K562 (cell line): Measurements from ENCODE around the gene THSD8. TPM values are rescaled to one million over a fixed set of nuclear protein-coding genes. Genes with fewer than 3 reads are reported as not detected.
A peak's percentile ranks its signal among the peaks of the same experiment; 100 is the strongest.

Source experiments
- CHD1 ChIP-seq: fragments of 200-600 bp; sonication (generic); IDR thresholded peaks from one replicate; pipeline ENCODE4 v1.6.1; 2012; ENCODE audit warnings: mild to moderate bottlenecking, moderate library complexity, low read length, inconsistent platforms
- DMBX1 ChIP-seq: fragments of 250-450 bp; sonication (Bioruptor Pico); IDR thresholded peaks from 2 replicates; pipeline ENCODE4 v1.8.0; 2022; ENCODE audit warnings: inconsistent platforms, mild to moderate bottlenecking, moderate library complexity, borderline replicate concordance
- EHMT2 ChIP-seq: fragments of 450-650 bp; IDR thresholded peaks from 2 replicates; pipeline ENCODE4 v1.6.1; 2018; ENCODE audit warnings: antibody characterized with exemption
- FOXM1 ChIP-seq, 2 experiments: fragments of 450-650 bp in 1 of 2; sonication (generic) in 1 of 2; formaldehyde crosslinking in 1 of 2; IDR thresholded peaks; 2 replicates each; pipeline versions ENCODE4 v1.6.1 to v1.9.0; 2017 to 2022; ENCODE audit warnings: low read depth in 2 of 2, mild to moderate bottlenecking in 2 of 2, missing genetic modification reagents in 1 of 2, moderate library complexity in 1 of 2
- FUS ChIP-seq: fragments of 200-400 bp; formaldehyde crosslinking; optimal IDR thresholded peaks from 2 replicates; pipeline ENCODE3; 2017; ENCODE audit warnings: low read depth, low read length
- JUND ChIP-seq, 2 experiments: IDR thresholded peaks; 2 replicates in 1 of 2; 3 replicates in 1 of 2; pipeline ENCODE4 v1.6.1; 2011; ENCODE audit warnings: borderline replicate concordance in 2 of 2, low read depth in 2 of 2, low read length in 2 of 2, improper control_type of control experiment in 1 of 2, missing biosample characterization in 1 of 2, missing genetic modification characterization in 1 of 2, missing genetic modification reagents in 1 of 2
- MAFK ChIP-seq: IDR thresholded peaks from 2 replicates; pipeline ENCODE4 v1.6.1; 2011; ENCODE audit warnings: low read length, improper control_type of control experiment
- SIRT6 ChIP-seq: IDR thresholded peaks from one replicate; pipeline ENCODE4 v1.6.1; 2012; ENCODE audit warnings: low read depth, mild to moderate bottlenecking, control low read depth, inconsistent platforms, low read length, moderate library complexity
- SMARCA4 ChIP-seq: fragments of 450-650 bp; IDR thresholded peaks from 2 replicates; pipeline ENCODE4 v1.6.1; 2016
- SMARCE1 ChIP-seq: fragments of 450-650 bp; IDR thresholded peaks from 2 replicates; pipeline ENCODE4 v1.7.1; 2016; ENCODE audit warnings: mild to moderate bottlenecking
- ZNF347 ChIP-seq: fragments of 450-650 bp; formaldehyde crosslinking; IDR thresholded peaks from 2 replicates; pipeline ENCODE4 v1.4.0; 2020; ENCODE audit warnings: low read depth, mild to moderate bottlenecking, moderate library complexity
- polyA plus RNA-seq, 8 experiments: library from polyadenylated mRNA; depleted of rRNA in 4 of 8; stranded (reverse) in 5 of 8; unstranded in 3 of 8; fragments of >200 nt; fragmentation: Nextera tagmentation in 2 of 8; fragmentation: Illumina TruSeq in 1 of 8; extraction: Ambion mirVana in 2 of 8; extraction: Trizol in 1 of 8; gene quantifications; 2 replicates each; pipeline versions ENCODE4 v1.2.1 to v1.2.3, GENCODE V29; 2011 to 2014; ENCODE audit warnings: inconsistent platforms in 1 of 8, missing spikeins in 1 of 8
- total RNA-seq, 7 experiments: library from RNA; depleted of rRNA in 6 of 7; stranded (reverse); fragments of >200 nt in 6 of 7; fragmentation: Illumina TruSeq in 2 of 7; extraction: Trizol in 2 of 7; gene quantifications; 2 replicates each; pipeline versions ENCODE4 v1.2.1 to v1.2.3, GENCODE V29; 2011 to 2021; ENCODE audit warnings: low replicate concordance in 1 of 7
- TF ChIP-seq, protein P1 (sequence below): sonication (generic); formaldehyde crosslinking; IDR thresholded peaks from 2 replicates; pipeline ENCODE4 v1.8.0; 2022; ENCODE audit warnings: missing genetic modification reagents, mild to moderate bottlenecking, borderline replicate concordance
- TF ChIP-seq, protein P2 (sequence below): fragments of 250-450 bp; sonication (Bioruptor Pico); IDR thresholded peaks from 2 replicates; pipeline ENCODE4 v1.8.0; 2021; ENCODE audit warnings: mild to moderate bottlenecking, moderate library complexity
- TF ChIP-seq, protein P3 (sequence below): fragments of 250-450 bp; sonication (Bioruptor Pico); IDR thresholded peaks from 2 replicates; pipeline ENCODE4 v1.8.0; 2022; ENCODE audit warnings: moderate library complexity, mild to moderate bottlenecking, inconsistent platforms
- TF ChIP-seq, protein P4 (sequence below): fragments of 450-650 bp; formaldehyde crosslinking; IDR thresholded peaks from 2 replicates; pipeline ENCODE4 v1.4.0; 2020; ENCODE audit warnings: mild to moderate bottlenecking, mixed read lengths
- TF ChIP-seq, protein P5 (sequence below): fragments of 450-650 bp; IDR thresholded peaks from 2 replicates; pipeline ENCODE4 v1.6.1; 2016; ENCODE audit warnings: antibody characterized with exemption

Gene THSD8
- total and polyA plus RNA-seq, 9 of the 15 experiments (the other 6 are each of a cell fraction or from before 2014, with no cell fraction given) = 8.4 to 42.4 (median 19.9) TPM; not detected in 2

DNA sequence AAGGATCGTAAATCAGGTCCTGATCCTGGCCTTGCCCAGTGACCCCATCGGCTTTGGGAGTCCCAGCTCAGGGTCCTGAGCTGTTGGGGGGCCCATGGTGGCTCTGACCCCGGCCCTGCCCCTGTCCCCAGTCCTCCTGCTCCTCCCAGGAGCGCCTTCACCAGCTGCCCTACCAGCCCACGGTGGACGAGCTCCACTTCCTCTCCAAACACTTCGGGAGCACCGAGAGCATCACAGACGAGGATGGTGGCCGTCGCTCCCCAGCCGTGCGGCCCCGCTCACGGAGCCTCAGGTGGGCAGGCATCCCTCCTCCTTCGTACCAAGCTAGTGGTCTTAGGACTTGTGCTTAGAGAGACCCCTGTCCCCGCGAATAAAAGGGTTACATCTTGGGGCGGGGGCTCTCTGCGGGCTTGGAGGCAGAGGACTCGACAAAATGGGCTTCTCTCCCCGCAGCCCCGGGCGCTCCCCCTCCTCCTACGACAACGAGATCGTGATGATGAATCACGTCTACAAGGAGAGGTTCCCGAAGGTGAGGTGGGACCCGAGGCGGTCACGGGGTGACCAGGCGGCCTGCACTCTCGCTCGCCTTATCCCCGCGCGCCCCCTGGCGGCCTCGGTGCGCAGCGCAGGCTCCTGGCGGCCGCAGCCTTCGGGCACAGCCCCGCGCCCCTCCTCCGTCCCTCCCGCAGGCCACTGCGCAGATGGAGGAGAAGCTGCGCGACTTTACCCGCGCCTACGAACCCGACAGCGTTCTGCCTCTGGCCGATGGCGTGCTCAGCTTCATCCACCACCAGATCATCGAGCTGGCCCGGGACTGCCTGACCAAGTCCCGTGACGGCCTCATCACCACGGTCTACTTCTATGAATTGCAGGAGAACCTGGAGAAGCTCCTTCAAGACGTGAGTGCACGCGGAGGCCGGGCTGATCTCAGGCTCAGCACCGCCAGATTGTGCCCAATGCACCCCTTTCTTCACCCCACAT is 45.6 kb downstream of the THSD8 start (continued):
- TF ChIP-seq, protein P1, sequence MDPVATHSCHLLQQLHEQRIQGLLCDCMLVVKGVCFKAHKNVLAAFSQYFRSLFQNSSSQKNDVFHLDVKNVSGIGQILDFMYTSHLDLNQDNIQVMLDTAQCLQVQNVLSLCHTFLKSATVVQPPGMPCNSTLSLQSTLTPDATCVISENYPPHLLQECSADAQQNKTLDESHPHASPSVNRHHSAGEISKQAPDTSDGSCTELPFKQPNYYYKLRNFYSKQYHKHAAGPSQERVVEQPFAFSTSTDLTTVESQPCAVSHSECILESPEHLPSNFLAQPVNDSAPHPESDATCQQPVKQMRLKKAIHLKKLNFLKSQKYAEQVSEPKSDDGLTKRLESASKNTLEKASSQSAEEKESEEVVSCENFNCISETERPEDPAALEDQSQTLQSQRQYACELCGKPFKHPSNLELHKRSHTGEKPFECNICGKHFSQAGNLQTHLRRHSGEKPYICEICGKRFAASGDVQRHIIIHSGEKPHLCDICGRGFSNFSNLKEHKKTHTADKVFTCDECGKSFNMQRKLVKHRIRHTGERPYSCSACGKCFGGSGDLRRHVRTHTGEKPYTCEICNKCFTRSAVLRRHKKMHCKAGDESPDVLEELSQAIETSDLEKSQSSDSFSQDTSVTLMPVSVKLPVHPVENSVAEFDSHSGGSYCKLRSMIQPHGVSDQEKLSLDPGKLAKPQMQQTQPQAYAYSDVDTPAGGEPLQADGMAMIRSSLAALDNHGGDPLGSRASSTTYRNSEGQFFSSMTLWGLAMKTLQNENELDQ (CRISPR knock-in tag) = no peak
- TF ChIP-seq CHD1 (no peak), SMARCA4 (0 out of 2 replicates have a peak, but pooled peaks have one; percentile 16), FUS (no peak), ZNF347 (no peak), SMARCE1 (no peak), DMBX1 (CRISPR knock-in tag) (no peak), FOXM1 (IDR thresholded peaks at IDR 0.05; ENCODE audit: low read depth) (no peak), FOXM1 (CRISPR knock-in tag; IDR thresholded peaks at IDR 0.05; ENCODE audit: low read depth) (no peak), EHMT2 (no peak), SIRT6 (no peak), MAFK (no peak), JUND (IDR thresholded peaks at IDR 0.05; ENCODE audit: borderline replicate concordance, low read depth, low read length) (peak; percentile 78), JUND (tag; IDR thresholded peaks at IDR 0.05; ENCODE audit: borderline replicate concordance, low read depth, low read length) (no peak)
- TF ChIP-seq, protein P2, sequence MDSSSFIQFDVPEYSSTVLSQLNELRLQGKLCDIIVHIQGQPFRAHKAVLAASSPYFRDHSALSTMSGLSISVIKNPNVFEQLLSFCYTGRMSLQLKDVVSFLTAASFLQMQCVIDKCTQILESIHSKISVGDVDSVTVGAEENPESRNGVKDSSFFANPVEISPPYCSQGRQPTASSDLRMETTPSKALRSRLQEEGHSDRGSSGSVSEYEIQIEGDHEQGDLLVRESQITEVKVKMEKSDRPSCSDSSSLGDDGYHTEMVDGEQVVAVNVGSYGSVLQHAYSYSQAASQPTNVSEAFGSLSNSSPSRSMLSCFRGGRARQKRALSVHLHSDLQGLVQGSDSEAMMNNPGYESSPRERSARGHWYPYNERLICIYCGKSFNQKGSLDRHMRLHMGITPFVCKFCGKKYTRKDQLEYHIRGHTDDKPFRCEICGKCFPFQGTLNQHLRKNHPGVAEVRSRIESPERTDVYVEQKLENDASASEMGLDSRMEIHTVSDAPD (CRISPR knock-in tag) = no peak
- TF ChIP-seq, protein P3, sequence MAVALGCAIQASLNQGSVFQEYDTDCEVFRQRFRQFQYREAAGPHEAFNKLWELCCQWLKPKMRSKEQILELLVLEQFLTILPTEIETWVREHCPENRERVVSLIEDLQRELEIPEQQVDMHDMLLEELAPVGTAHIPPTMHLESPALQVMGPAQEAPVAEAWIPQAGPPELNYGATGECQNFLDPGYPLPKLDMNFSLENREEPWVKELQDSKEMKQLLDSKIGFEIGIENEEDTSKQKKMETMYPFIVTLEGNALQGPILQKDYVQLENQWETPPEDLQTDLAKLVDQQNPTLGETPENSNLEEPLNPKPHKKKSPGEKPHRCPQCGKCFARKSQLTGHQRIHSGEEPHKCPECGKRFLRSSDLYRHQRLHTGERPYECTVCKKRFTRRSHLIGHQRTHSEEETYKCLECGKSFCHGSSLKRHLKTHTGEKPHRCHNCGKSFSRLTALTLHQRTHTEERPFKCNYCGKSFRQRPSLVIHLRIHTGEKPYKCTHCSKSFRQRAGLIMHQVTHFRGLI = no peak
- TF ChIP-seq, protein P4, sequence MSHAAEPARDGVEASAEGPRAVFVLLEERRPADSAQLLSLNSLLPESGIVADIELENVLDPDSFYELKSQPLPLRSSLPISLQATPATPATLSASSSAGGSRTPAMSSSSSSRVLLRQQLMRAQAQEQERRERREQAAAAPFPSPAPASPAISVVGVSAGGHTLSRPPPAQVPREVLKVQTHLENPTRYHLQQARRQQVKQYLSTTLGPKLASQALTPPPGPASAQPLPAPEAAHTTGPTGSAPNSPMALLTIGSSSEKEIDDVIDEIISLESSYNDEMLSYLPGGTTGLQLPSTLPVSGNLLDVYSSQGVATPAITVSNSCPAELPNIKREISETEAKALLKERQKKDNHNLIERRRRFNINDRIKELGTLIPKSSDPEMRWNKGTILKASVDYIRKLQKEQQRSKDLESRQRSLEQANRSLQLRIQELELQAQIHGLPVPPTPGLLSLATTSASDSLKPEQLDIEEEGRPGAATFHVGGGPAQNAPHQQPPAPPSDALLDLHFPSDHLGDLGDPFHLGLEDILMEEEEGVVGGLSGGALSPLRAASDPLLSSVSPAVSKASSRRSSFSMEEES (CRISPR knock-in tag) = no peak
- TF ChIP-seq, protein P5, sequence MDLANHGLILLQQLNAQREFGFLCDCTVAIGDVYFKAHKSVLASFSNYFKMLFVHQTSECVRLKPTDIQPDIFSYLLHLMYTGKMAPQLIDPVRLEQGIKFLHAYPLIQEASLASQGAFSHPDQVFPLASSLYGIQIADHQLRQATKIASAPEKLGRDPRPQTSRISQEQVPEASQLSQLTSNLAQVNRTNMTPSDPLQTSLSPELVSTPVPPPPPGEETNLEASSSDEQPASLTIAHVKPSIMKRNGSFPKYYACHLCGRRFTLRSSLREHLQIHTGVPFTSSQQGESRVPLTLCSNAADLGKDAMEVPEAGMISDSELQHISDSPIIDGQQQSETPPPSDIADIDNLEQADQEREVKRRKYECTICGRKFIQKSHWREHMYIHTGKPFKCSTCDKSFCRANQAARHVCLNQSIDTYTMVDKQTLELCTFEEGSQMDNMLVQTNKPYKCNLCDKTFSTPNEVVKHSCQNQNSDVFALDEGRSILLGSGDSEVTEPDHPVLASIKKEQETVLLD = no peak
